IPS-15b (cell line): Measurements from ENCODE around the gene STK32C.
"Not testable (repeated sequence)": the region's sequence is repeated elsewhere in the genome, so short reads cannot be mapped to it uniquely, and the experiment has no call there.

Source experiments
- H3K27me3 ChIP-seq: one replicate; pipeline ENCODE4 v1.6.1; 2013; ENCODE audit warnings: low read length; ENCODE audit not compliant: control insufficient read depth, insufficient read depth
- H3K36me3 ChIP-seq: one replicate; pipeline ENCODE4 v1.6.1; 2013; ENCODE audit warnings: low read length; ENCODE audit not compliant: control insufficient read depth, insufficient read depth
- H3K4me1 ChIP-seq: one replicate; pipeline ENCODE4 v1.6.1; 2013; ENCODE audit warnings: mild to moderate bottlenecking, low read length; ENCODE audit not compliant: control insufficient read depth, insufficient read depth
- H3K4me3 ChIP-seq: one replicate; pipeline ENCODE4 v1.5.1; 2013; ENCODE audit warnings: low read depth, low read length
- H3K9ac ChIP-seq: one replicate; pipeline ENCODE4 v1.6.1; 2013; ENCODE audit warnings: low read depth, mild to moderate bottlenecking, low read length
- H3K9me3 ChIP-seq: one replicate; pipeline ENCODE4 v1.6.1; 2013; ENCODE audit warnings: mild to moderate bottlenecking, low read length; ENCODE audit not compliant: control insufficient read depth, insufficient read depth

STK32C gene

DNA sequence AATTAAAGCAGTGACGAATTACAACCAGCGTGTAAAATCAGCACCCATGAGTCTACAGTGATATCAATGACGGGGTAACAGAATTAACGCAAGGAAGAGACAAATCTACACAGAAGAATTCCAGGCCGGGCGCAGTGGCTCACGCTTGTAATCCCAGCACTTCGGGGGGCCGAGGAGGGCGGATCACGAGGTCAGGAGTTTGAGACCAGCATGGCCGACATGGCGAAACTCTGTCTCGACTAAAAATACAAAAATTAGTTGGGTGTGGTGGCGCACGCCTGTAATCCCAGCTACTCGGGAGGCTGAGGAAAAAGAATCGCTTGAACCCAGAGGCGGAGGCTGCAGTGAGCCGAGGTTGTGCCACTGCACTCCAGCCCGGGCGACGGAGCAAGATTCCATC, 12.3 kb downstream of the STK32C start:
- not testable (repeated sequence) for H3K4me1 ChIP-seq, H3K4me3 ChIP-seq

DNA sequence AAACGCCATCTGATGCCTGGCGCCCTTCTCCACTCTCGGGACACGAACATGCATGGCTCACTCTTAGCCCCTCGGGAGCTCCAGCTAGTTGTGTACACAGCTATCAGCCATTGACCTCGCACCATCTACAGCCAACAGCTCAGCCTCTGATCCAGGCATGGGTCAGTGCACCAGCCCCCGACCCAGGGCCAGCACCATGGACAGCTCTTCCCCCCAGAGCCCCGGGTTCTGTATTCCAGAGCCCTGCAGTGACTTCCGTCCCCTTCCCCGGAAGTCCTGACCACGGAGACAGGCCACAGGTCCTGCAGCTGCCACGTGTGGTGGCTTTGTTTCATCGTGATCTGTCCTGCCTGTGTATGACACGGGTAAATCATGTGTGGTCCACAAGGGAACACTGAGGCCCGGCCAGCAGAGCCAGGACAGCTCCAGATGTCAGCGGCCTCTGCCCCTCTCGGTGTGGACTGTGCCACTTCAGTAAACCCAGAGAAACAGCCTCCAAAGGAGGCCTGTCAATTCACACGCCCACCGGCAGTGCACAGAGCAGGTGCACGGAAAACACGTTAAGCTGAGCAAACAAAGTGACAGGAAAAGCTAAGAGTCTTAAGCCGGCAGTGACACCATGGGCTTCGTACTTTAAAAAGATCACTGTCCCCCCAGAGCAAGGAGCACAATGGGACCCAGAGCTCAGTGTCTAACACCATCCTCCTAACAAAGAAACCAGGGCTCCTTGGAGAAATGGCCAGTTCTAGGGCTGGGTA, 13.0 kb downstream of the STK32C start:
- H3K36me3 ChIP-seq, result no peaks in the 10 kb centered on the region
- H3K9me3 ChIP-seq, result no peaks in the 10 kb centered on the region
- H3K9ac ChIP-seq, result no peak overlapping the region
- no peak overlapping the region for H3K4me3 ChIP-seq
- no peaks in the 10 kb centered on the region for H3K4me1 ChIP-seq
- H3K27me3 ChIP-seq, result no peaks in the 10 kb centered on the region

More for the DNA sequence above, 12.3 kb downstream of the STK32C start:
- H3K36me3 ChIP-seq, H3K27me3 ChIP-seq, H3K9me3 ChIP-seq, H3K9ac ChIP-seq: not testable (repeated sequence)

DNA sequence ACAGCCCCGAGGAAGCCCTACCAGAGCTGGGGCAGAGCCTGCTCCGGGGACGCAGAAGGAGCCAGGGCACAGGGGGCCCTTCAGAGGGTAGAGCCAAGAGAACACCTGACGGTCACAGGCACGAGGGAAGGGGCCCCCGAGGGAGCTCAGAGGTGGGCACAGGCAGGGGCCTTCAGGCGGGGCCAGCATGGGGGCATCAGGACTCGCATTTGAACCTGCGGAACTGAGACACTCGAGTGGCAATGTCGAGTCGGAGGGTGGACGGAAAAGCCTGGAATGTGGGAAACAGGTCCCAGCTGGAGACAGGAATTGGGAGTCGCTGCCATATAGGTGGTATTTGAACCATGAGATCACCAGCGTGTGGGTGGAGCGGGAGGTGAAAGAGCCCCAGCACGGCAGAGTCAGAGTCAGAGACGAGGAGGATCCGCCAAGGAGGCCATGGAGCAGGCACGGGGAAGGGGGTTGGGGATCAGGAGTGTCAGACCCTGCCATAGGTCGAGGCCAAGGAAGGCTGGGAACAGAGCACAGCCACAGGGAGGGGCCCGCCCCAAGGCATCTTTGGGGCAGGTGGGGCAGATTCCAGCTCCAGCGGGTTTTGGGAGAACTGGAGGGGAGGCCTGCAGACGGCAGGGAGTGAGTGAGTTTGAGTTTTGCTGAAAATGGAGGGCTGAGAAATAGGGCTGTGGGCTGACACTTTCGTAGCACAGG, 13.8 kb downstream of the STK32C start:
- no peak overlapping the region for H3K4me3 ChIP-seq
- H3K36me3 ChIP-seq, result no peaks in the 10 kb centered on the region
- H3K9me3 ChIP-seq, result no peaks in the 10 kb centered on the region
- no peaks in the 10 kb centered on the region for H3K4me1 ChIP-seq
- H3K9ac ChIP-seq, result no peak overlapping the region
- H3K27me3 ChIP-seq, result no peaks in the 10 kb centered on the region

DNA sequence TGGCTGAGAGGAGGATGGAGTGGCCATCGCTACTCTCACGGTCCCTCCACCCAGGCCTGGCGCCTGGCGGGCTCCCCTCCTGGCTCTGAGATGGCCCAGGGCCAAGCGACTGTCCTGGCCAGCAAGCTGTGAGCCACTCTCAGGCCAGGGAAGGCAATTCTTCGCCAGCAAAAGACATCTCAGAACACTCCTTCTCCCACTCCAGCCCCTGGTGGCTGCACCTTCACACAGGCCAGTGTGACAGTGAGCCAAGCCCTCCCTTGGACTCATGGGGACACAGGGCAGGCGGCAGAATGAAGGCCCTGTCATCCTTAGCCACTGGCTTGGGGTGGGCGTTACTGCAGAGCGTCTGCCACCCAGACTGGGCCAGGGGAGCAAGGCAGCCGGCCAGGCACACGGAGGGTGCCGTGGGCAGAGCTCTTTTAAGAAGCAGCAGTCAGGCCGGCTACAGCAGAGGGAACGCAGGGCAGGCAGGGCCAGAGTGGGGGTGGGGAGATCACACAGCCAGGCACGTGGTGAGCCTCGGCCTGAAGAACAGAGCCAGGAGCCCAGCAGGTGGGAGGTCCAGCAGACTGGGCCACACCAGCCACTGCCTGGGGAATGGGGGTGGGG, 14.4 kb downstream of the STK32C start:
- Histone ChIP-seq H3K36me3 (no peaks in the 10 kb centered on the region), H3K9ac (no peak overlapping the region), H3K27me3 (no peaks in the 10 kb centered on the region), H3K4me1 (no peaks in the 10 kb centered on the region), H3K9me3 (no peaks in the 10 kb centered on the region), H3K4me3 (no peak overlapping the region)

DNA sequence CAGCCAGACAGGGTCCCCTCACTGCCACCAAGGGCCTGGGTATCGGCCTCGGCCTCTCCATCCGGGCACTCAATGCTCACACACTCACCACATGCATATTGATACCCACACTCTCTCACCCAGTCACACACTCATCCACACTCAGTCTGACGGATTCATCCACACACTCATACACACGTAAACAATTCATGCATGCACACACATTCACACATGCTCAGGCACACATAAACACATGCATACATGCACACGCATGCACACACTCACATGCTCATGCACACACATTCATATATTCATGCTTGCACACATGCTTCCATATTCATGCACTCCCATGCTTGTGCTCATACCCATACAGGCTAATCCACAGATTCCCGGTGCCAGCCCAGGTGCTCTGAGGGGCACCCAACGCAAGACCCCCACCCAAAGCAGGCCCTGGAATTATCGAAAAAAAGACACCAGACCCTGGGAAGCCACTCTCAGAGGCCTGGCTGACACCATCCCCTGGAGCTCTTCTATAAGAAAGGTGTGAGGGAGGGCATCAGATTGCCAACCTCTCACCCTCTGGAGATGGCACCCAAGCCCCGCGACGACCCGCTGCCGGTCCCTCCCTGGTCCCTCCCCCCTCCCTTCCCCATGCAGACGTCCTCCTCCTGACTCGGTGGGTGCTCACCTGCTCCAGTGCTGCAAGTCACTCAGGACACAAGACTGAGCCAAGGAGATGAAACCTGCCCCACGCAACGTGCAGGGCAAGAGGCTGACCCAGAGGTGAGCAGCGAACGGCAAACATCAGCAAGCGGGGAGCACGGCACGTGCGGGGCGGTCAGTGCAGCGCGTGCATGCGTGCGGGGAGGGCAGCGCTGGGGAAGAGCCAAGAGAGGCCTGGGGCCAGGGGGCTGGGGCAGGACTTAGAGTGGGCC, 15.2 kb downstream of the STK32C start:
- Histone ChIP-seq H3K27me3 (no peaks in the 10 kb centered on the region), H3K4me1 (no peaks in the 10 kb centered on the region), H3K9me3 (no peaks in the 10 kb centered on the region), H3K36me3 (no peaks in the 10 kb centered on the region), H3K4me3 (no peak overlapping the region), H3K9ac (no peak overlapping the region)

DNA sequence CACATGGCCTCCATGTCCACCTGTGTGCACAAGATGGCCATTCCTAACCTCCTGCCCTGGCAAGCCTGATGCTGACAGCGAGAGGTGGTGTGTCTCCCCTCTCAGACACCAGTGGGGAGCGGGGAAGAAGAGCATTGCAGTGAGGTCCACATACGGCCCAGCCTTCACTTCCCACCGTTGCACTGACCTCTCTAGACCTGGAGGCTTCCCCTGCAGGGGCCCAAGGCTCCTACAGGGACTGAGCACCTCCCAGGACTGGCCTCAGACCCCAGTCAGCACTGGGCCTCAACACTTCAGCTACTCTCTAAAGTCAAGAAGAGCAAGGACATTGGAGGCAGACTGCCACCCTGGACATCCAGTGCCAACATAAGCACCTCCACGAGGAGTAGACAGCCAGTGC, 15.9 kb downstream of the STK32C start:
- H3K9me3 ChIP-seq, result no peaks in the 10 kb centered on the region
- H3K36me3 ChIP-seq, result no peaks in the 10 kb centered on the region
- no peak overlapping the region for H3K4me3 ChIP-seq
- no peaks in the 10 kb centered on the region for H3K4me1 ChIP-seq
- H3K9ac ChIP-seq, result no peak overlapping the region
- H3K27me3 ChIP-seq, result no peaks in the 10 kb centered on the region

DNA sequence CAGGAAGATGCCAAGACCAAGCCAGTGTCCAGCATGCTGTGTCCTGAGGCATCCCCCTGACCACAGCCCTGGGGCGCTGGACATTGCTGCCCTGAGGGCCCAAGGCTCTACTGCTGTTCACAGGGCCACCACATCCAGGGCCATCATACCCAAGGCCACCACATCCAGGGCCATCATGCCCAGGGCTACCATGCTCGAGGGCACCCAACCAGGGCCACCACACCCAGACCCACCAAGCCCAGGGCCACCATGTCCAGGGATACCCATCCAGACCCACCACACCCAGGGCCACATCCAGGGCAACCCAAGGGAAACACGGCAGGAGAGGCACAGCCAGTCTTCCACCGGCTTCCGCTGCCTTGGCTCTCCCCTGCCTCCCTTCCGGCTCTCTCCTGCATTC, 17.1 kb downstream of the STK32C start:
- no peak overlapping the region for H3K9ac ChIP-seq
- no peaks in the 10 kb centered on the region for H3K27me3 ChIP-seq
- H3K4me3 ChIP-seq, result no peak overlapping the region
- H3K36me3 ChIP-seq, result no peaks in the 10 kb centered on the region
- no peaks in the 10 kb centered on the region for H3K4me1 ChIP-seq
- H3K9me3 ChIP-seq, result no peaks in the 10 kb centered on the region

DNA sequence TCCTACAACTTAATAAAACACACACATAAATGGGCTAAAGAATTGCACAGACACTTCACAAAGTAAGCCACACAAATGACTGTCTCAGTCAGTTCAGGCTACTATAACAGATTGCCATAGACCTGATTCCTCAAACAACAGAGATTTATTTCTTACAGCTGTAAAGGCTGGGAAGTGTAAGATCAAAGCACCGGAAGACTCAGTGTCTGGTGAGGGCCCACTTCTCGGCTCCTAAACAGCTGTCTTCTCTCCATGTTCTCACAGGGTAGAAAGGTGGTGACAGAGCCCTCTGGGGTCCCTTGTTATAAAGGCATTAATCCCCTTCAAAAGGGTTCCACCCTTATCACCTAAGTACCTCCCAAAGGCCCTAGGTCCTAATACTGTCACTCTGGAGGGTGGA, 18.3 kb downstream of the STK32C start:
- H3K9me3 ChIP-seq, result no peaks in the 10 kb centered on the region
- no peaks in the 10 kb centered on the region for H3K36me3 ChIP-seq
- H3K4me3 ChIP-seq, result no peak overlapping the region
- H3K9ac ChIP-seq, result no peak overlapping the region
- no peaks in the 10 kb centered on the region for H3K27me3 ChIP-seq
- H3K4me1 ChIP-seq, result no peaks in the 10 kb centered on the region

DNA sequence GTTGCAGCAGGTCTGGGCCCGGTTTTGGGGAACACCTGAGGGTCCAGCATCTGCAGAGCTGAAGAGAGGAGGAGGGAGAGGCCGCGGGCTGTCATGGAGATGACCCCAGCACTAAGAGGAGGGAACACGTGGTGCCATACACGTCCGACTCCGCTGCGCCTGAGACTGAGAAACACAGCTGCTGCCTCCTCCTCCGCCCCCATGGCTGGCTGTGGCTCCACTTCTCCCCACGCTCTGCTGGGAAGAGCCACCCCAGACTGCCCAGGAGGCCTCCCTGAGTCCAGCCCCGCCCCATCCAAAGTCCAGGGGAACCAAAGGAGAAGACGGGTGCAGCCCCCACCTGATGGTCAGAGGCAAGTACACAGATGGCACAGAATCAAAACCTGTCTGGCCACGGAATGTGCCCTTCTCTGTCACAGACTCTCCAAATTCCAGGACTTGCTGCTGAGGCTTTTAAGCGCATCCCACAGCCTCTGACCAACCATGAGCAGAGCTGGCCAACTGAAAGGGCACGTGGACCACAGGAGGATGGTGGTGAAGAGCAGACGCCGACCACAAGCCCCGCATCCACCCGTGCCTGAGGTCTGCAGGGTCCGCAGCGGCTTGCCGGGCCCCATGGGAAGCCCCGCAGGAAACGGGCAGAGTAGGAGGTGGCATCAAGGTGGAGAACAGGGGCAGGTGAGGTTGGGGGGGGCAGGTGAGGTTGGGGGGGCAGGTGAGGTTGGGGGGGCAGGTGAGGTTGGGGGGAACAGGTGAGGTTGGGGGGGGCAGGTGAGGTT, 24.0 kb downstream of the STK32C start:
- Histone ChIP-seq H3K4me1 (no peaks in the 10 kb centered on the region), H3K4me3 (no peak overlapping the region), H3K36me3 (no peaks in the 10 kb centered on the region), H3K9ac (no peak overlapping the region), H3K27me3 (no peaks in the 10 kb centered on the region), H3K9me3 (no peaks in the 10 kb centered on the region)

DNA sequence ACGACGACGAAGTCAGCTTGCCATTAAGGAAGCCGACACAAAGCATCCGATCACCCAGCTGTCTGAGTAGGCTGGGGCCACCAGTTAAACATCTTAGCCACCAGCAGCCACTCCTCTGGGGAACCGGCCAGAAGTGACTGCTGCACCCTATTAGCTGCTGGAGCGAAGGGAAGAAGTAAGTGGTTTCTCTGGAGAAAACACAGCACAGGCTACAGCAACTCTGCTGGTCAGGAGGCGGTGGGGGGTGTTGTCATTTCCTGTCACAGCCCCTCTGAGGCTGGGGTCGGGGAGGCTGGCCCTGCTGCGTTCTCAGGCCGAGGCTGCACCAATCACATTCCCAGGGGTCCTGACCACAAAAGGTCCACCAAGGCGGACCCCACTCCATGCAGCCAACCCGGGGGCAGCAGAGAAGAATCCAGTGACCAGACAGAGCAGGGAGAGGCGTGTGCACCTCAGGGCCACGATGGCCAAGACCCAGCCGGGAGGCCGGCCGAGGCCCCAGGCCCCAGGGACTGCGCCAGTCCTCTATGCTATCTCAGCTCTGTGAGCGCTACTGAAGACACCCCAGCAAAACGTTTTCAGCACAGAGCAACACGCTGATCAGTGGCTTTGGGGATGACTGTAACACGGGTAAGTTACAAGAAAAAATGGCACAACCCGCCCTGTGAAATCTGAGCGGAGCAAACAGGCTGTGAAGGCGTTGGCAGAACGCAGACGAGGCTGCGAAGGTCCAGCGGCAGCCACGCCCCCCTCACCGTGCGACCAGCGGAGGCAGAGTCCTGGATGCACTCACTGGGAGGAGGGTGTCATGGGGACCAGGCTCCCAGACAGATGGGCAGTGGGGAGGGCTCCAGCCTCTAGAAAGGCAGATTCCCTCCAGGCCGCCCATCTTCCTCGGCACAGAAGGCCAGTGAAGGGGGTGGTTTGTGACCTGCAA, 24.8 kb downstream of the STK32C start:
- Histone ChIP-seq H3K36me3 (no peaks in the 10 kb centered on the region), H3K9me3 (no peaks in the 10 kb centered on the region), H3K4me1 (no peaks in the 10 kb centered on the region), H3K9ac (no peak overlapping the region), H3K4me3 (no peak overlapping the region), H3K27me3 (no peaks in the 10 kb centered on the region)
